Activated CD8-positive, alpha-beta memory T cell treated with anti-CD3 and anti-CD28 coated beads, Interleukin-2, amount 50 U/mL, for 24 hours (primary cell): Measurements from ENCODE around the gene SRCAP.
"Not testable (repeated sequence)": the region's sequence is repeated elsewhere in the genome, so short reads cannot be mapped to it uniquely, and the experiment has no call there.

ENCODE experiments used
- DNase-seq: peaks from one replicate; pipeline ENCODE4 v3.0.0-alpha.2; 2020; ENCODE audit errors: extremely low read depth

Gene SRCAP

DNA sequence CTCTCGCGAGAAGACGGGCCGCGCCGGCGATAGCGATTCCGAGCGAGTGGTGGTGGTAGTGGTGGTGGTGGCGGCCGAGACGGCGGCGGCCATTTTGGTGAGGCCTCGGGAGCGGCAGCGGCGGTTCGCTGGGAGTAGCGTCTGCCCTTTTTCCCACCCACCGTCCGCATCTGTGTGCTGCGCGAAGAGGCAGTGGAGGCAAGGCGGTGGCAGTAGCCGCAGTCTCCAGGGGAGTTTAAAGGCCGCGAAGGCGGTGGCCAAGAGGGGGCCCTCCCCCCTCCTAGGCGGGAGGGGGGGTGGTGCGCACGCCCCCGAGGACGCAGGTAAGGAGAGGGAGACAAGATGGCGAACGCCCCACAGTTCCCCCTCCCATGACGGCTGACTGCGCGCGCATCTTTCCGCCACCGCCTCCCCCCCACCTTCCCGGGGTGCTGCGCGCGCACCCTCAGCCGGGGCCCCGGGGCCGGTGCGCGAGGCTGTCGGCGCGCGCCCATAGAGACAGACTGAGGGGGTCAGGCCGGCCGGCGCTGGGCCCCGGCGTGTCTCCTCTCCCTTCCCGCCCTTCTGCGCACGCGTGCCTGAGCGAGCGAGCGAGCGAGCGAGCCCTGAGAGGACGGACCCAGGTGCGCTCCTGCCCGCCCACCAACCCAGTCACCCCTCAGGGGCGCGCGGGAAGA is 694 bp upstream of the SRCAP start:
- peak; percentile 98 for DNase-seq

DNA sequence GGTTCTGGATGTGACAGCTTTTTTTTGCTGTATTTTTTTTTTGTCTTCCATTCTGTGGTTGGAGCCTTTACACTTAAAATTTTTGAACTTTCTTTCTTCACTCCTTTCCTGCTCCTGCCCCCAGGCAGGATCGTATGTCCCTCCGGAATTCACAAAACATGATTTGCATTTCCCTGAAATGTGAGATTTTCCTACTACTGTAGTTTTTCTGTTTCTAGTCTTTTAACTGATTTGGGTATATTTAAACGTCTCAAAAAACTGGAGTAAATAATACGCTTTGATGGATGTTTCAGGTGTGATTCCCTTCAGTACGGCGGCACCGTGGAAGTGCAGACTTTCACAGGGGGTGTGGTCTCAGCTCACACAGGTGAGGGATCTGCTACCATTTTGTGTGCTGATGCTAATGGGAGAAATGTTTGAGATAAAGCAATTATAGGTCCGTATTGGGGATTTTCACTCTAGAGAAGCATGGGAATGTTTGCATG is 686 bp downstream of the SRCAP start:
- no peak for DNase-seq

DNA sequence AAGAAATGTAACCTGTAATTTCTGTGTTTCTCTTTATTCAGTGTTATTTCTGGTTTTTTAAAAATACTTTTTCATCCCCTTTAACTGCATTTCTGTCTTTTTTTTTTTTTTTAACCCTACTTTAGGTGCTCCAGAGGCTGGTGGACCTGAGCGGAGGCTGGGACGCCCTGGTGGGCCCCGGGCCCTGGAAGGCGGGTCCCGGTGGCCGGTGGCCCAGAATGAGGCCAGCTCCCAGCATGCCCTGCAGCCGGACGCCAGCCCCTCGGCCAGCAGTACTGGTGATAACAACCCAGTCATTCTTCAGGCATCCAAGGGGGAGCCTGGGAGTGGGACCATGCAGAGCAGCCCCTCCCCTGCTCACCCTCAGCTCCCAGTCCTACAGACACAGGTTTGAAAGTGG is 1.5 kb downstream of the SRCAP start:
- no peak for DNase-seq

DNA sequence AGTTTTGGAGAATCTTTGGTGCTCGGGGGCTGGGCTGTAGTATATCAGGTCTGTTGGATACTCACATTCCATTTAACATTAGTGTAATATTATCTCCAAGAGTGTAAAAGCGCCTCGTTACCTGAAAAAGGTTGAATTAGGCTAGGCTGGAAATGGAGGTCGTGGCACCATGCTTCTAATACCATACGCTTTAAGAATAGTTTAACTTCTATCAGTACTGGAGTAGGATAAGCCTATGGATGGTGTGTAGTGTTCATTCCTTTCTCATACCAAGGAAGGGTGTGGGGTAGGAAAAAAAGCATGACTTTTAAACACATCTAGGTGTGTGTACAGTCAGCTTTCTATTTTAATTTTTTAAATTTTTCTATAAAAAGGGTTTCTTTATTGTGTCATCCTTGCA is 2.0 kb downstream of the SRCAP start:
- no peak for DNase-seq

DNA sequence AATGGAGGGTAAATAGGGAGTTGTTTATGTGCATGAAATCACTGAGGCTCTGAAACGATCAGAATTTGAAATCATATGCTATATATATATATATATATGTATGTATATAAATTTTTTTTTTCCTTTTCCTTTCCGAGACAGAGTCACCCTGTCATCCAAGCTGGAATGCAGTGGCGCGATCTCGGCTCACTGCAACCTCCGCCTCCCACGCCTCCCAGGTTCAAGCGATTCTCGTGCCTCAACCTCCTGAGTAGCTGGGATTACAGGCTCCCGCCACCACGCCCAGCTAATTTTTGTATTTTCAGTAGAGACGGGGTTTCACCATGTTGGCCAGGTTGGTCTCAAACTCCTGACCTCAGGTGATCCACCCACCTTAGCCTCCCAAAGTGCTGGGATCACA is 4.1 kb downstream of the SRCAP start:
- not testable (repeated sequence) for DNase-seq

DNA sequence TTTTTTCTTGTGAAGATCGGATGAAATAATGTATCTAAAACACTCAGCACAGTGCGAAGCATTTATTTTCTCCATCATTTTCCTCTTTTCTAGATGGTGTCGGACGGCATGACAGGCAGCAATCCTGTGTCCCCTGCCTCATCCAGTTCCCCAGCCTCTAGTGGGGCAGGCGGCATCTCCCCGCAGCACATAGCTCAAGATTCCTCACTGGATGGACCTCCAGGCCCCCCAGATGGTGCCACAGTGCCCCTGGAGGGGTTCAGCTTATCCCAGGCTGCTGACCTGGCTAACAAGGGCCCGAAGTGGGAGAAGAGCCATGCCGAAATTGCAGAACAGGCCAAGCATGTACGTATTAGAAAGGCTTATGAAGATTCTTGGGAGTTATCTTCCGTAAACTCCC is 5.0 kb downstream of the SRCAP start:
- no peak for DNase-seq

DNA sequence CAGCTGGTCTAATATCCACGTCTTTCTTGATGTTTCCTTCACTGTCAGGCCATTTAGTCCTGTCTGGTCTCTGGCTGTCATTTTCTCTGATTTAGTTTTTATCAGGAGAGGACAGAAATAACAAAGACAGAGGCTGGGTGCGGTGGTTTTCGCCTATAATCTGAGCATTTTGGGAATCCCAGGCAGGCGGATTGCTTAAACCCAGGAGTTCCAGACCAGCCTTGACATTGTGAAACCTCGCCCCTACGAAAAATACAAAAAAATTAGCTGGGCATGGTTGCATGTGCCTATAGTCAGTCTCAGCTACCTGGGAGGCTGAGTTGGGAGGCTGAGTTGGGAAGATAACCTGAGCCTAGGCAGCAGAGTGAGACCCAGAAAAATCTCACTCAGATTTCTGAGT is 7.1 kb downstream of the SRCAP start:
- DNase-seq, result no peak

DNA sequence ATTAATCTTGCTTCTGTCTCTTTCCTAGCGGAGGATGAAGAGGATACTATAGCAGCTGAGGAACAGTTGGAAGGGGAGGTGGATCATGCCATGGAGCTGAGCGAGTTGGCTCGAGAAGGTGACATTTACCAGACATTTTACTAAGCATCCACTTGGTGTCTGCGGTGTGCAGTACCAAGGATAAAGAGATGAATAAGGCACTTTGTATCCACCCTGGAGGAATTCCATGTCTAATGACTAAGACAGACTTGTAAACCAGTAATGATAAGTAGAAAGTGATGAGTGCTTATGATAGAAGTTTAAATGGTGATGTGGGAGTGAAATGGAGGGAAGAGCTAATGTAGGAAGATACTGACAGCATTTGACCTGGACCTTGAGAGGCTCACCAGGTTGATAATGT is 12.0 kb downstream of the SRCAP start:
- DNase-seq, result no peak

DNA sequence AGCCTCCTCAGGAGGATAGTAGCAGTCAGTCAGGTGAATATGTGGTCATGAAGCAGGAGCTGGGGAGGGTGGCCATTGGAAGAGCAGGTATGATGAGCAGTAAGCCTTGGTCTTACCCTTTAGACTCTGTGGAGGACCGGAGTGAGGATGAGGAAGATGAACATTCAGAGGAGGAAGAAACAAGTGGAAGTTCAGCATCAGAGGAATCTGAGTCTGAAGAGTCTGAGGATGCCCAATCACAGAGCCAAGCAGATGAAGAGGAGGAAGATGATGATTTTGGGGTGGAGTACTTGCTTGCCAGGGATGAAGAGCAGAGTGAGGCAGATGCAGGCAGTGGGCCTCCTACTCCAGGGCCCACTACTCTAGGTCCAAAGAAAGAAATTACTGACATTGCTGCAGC is 12.7 kb downstream of the SRCAP start:
- DNase-seq, result no peak

DNA sequence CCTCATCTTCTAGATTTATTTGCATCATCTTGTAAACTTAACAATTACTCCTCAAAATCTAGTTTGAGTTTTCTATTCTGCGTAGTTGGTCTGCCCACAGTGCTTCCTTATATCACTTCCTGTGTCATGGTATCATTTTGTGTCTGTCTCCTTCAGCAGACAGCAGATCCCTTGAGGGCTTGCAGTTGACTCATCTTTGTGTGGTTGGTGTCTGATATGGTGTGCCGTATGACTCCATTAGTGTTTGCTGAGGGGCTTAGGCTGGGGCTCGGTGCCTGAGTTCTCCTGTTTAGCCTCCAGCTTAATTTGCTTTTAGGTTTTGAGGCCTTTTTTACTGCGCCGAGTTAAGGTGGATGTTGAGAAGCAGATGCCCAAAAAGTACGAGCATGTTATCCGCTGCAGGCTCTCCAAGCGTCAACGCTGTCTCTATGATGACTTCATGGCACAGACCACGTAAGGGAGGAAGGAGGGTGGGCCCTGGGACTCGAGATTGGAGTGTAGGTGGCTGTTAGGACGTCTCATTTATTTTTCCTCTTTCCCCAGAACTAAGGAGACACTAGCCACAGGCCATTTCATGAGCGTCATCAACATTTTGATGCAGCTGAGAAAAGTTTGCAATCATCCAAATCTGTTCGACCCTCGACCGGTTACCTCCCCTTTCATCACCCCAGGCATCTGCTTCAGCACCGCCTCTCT is 16.9 kb downstream of the SRCAP start:
- peak; percentile 28 for DNase-seq

DNA sequence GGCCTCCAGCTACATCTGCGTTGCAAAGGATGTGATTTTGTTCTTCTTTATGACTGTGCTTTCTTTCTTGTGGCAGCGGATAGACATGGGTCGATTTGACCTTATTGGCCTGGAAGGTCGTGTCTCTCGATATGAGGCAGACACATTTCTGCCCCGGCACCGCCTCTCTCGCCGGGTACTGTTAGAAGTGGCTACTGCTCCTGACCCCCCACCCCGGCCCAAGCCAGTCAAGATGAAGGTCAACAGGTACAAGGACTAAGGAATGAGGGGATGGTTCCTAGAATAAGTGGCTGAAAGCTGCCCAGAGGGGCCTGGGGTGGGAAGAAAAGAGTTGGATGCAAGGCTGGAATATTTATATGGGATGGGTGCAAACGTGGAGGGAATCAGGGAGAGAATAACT is 21.1 kb downstream of the SRCAP start:
- no peak for DNase-seq

DNA sequence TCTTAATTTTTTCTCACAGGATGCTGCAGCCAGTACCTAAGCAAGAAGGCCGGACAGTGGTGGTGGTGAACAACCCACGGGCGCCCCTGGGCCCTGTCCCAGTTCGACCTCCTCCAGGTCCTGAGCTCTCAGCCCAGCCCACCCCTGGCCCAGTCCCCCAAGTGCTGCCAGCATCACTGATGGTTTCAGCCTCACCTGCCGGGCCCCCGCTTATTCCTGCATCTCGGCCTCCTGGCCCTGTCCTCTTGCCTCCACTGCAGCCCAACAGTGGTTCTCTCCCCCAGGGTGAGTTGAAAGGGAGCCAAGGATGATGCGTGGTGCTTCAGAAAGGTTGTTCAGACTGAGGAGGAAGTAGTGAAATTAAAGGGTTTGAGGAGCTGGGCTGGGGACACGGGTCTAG is 21.7 kb downstream of the SRCAP start:
- DNase-seq, result no peak

DNA sequence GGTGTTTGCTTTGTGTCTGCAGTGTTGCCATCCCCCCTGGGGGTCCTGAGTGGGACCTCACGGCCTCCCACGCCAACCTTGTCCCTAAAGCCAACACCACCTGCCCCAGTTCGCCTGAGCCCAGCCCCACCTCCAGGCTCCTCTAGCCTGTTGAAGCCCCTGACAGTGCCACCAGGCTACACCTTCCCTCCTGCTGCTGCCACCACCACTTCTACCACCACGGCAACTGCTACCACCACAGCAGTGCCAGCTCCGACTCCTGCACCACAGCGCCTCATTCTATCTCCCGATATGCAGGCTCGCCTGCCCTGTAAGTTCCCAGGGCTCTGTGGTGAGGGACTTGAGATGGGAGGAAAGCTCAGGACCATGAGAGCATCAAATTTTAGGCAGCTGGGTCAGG is 22.2 kb downstream of the SRCAP start:
- DNase-seq, result no peak

DNA sequence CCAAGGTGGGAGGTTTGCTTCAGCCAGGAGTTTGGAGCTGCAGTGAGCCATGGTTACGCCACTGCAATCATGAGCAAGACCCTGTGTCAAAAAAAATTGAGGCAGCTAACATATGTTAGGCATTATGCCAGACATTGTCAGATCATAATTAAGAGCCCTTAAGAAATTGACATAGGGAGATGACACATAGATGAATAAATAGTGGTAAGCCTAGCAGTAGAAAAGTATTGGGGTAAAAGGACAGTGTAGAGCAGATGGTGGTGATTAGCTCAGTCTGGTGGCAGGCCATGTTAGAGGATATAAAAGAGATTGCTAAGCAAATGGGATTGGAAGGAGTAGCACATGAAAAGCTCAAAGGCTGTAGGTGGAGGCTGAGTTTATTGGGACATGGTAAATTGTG is 22.6 kb downstream of the SRCAP start:
- DNase-seq, result no peak

DNA sequence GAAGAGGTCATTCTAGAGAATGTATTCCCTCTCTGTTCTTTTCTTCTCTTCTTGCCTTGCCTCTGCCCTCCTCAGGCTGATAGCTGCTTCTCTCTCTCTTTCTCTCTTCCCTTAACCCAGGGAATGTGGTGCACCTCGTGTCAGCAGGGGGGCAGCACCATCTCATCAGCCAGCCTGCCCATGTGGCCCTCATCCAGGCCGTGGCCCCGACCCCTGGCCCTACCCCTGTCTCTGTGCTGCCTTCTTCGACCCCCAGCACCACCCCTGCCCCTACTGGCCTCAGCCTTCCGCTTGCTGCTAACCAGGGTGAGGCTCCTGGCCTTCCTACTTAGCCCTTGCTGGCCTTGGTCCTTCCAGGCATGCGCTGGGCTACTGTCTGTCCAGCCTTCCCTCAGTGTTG is 23.5 kb downstream of the SRCAP start:
- no peak for DNase-seq

DNA sequence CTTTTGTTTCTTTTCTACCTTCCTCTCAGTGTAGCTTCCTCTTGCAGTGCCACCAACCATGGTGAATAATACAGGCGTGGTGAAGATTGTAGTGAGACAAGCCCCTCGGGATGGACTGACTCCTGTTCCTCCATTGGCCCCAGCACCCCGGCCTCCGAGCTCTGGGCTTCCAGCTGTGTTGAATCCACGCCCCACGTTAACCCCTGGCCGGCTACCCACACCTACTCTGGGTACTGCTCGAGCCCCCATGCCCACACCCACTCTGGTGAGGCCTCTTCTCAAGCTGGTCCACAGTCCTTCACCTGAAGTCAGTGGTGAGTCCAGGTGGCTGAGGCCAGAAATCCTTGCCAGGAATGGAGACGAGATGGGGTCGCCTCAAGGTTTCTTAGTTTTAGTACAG is 23.9 kb downstream of the SRCAP start:
- no peak for DNase-seq

DNA sequence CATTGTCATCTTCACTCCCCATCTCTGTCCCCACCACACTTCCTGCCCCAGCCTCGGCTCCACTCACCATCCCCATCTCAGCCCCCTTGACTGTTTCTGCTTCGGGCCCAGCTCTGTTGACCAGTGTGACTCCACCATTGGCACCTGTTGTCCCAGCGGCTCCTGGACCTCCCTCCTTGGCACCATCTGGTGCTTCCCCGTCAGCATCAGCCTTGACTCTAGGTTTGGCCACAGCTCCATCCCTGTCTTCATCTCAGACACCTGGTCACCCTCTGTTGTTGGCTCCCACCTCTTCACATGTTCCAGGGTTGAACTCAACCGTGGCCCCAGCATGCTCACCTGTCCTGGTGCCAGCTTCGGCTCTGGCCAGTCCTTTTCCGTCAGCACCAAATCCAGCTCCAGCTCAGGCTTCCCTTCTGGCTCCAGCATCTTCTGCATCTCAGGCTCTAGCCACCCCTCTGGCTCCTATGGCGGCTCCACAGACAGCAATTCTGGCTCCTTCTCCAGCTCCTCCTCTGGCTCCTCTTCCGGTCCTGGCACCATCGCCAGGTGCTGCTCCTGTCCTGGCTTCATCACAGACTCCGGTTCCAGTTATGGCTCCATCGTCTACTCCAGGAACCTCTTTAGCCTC is 24.9 kb downstream of the SRCAP start:
- no peak for DNase-seq

DNA sequence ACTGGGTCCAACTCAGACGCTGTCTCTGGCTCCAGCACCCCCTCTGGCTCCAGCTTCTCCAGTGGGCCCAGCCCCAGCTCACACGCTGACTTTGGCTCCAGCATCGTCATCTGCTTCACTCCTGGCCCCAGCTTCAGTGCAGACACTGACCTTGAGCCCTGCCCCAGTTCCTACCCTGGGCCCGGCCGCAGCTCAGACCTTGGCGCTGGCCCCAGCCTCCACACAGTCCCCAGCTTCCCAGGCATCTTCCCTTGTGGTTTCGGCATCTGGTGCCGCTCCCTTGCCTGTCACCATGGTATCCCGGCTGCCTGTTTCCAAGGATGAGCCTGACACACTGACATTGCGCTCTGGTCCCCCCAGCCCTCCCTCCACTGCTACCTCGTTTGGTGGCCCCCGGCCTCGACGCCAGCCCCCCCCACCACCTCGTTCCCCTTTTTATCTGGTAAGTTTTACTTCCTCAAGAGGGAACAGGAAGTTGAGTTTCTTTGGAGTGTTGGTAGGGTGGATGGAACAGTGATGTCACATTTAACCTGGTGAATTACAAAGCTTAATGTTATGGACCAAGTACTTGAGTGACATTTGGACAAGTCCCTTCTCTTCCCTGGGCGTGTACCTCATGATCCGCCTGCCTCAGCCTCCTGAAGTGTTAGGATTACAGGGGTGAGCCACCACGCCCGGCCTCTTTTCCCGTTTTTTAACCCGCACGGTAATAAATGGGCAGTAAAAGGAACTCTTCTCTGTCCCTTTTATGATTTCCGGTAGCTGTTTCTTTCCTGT is 25.9 kb downstream of the SRCAP start:
- no peak for DNase-seq

DNA sequence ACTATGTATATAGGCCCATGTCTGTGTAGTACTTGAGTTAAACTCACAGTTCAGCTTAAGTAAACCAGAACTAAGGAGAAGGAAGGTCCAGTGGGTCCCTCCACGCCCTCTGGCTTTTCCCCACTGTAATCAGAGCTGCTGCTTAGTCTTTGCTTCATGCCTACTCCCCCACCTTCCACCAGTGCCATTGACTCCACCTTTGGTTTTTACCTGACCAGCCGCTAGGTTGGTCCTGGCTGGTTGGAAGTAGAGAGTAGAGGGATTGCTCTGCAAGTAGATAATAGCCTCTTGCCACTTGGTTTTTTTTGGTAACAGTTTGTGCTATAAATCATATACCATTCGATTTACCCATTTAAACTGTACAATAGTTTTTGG is 26.4 kb downstream of the SRCAP start:
- no peak for DNase-seq

DNA sequence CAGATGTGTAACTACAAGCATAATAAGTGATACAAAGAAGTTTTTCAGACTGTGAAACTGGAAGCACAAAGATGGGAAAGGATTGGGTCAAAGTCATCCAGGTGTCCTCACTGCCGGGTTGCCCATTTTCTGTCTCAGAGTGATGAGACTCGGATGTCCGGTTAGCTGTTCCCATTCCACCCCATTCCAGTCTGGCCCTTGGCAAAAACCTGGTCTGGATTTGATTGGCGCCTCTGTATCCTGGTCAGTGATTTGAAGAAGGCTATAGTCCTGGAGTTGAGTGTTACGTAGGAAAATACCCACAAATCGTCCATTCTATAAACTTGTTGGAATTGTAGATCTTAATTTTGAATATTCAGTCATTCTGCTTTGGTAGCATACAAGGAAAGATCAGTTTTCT is 29.4 kb downstream of the SRCAP start:
- no peak for DNase-seq

DNA sequence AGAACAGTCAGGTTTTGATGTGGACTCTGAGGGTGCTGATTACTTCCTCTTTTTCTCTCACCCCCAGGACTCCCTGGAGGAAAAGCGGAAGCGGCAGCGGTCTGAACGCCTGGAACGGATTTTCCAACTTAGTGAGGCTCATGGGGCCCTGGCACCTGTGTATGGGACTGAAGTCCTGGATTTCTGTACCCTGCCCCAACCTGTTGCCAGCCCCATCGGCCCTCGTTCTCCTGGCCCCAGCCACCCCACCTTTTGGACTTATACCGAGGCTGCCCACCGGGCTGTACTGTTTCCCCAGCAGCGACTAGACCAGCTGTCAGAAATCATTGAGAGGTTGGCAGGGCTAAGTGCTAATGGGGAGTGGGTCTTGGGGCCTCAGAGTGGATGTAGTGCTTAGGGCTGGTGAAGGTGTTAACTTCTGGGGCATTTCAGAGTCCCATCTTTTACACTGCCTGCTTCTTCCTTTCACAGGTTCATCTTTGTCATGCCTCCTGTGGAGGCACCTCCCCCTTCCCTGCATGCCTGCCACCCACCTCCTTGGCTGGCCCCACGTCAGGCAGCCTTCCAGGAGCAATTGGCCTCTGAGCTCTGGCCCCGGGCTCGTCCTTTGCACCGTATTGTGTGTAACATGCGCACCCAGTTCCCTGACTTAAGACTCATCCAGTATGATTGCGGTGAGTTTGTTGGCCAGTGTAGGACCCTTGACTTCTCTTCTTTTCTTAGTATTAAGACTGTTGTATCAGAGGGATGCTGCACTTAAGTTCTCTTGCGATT is 30.1 kb downstream of the SRCAP start:
- no peak for DNase-seq

DNA sequence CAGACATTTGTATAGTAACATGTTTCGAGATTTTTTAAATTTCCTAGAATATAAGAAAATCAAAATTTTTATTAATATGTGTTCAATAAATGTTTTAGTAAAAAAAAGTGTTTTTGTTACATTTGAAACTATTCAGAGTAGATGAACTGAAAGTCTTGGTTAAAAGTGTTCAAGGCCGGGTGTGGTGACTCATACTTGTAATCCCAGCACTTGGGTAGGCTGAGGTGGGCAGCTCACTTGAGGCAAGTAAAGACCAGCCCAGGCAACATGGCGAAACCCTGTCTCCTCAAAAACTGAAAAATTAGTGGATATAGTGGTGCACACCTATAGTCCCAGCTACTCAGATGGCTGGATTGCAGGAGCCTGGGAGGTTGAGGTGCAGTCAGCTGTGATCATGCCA is 32.4 kb downstream of the SRCAP start:
- no peak for DNase-seq
